SHP77 (cell line): ENCODE data around the gene CSGALNACT2.

ENCODE experiments used
- DNase-seq, 2 experiments: peaks; one replicate each; lab custom pipeline; 2025; lab: John Stamatoyannopoulos, UW

CSGALNACT2 gene

DNA sequence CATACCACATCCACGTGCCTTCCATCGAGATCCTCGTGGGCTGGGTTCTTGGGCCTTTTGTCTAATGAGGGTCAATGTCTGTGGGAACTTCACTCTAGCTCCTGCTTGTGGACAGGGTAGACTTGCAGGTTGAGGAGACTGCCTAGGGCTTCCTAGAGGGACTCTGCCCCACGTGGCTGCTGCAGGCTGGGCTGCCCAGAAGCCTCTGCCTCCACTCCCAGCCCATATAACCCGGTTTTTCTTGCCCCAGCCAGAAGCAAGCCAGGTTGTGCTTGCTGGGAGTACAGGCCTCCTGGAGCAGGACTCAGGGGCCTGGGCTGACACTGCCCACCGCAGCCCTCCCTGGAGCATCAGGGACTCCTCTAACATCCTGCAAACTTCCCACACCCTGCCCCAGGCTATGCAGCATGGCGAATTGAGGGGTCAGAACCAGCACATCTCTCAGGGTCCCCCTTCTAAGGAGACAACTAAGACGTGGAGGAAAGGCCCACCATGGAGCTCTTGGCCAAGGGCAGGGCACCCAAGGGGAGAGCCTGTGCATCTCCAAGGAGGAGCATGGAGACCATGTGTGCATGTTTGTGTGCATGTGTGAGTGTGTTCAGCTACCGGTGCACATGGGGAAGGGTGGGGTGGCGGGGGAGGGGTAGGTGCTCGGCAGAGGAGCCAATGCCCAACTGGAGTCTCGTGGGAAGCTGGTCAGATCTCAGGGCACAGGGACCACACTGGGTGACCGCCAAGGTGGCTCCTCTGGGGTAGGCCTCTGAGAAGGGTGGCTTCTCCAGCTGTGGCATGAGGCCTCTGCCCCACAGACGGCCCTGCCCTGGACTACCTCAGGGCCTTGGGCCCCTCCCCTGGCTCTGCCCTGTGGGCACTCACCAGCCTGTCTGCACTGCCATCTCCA is 66.0 kb downstream of the CSGALNACT2 start:
- peak in 1 of 2 experiments; percentile 10 for DNase-seq

- DNase-seq, result peak; percentile 54 to 80
Observed at GRCh38 chr10:43204943-43205671, 66.9 kb downstream of the CSGALNACT2 start.

DNA sequence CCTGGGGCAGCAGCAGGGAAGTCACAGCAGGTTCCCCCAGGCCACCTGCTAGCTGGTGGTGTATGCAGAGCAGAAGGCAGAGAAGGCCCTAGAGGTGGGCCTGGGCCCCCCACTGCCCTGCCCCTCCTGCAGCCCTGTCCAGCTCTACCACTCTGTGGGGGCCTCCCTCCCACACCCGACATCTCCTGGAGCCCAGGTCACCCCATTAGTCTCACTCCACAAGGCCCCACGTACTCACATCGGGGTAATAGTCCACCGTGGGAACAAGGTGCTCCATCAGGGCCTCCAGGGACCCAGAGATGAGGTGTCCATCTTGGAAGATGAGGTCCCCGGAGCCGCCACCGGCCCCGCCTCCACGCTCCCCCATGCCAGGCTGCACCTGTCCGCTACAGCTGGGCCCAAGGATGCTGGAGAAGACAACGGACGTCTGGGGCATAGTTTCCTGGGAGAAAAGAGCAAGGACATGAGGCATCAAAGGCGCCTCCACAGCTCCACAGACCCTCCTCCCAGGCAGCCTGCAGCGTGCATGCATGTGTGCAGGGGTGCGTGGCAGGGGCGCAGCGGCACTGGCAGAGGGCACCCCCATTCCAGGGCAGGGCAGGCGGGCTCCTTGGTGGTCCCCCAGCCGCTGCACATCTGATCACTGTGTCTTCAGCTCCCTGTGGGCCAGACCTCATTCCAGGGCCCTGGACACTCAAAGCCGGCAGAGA is 67.6 kb downstream of the CSGALNACT2 start:
- DNase-seq, result no peak

GRCh38 chr10:43206391-43207235 is 68.4 kb downstream of the CSGALNACT2 start:
- DNase-seq, result no peak

GRCh38 chr10:43208147-43209073 is 70.2 kb downstream of the CSGALNACT2 start:
- no peak for DNase-seq

- peak in 1 of 2 experiments; percentile 6 for DNase-seq
Observed at GRCh38 chr10:43209074-43209455, 70.8 kb downstream of the CSGALNACT2 start.

DNA sequence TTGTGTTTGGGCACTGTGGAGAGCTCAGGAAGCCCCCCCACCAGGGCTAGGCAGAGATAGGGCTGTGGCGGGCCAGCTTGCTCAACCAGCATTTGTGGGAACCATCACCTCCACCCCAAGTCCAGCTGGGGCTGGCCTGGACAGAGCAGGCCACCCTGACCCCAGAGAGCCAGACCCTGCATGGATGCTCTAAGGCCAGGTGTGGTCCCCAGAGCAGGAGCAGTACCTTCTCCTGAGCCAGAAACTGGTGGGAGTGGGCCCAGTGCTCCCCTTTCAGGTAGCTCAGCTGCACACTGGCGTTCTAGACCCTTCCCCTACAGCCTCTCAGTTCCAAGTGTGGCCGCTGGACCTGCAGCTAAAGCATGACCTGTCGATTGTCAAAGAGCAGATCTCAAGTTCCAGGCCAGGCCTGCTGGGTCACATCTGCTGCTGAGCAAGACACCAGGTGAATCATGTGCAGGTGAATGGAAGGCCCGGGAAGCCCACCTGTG is 71.5 kb downstream of the CSGALNACT2 start:
- no peak for DNase-seq

- DNase-seq, result no peak
Observed at GRCh38 chr10:43210556-43210955, 72.3 kb downstream of the CSGALNACT2 start.

GRCh38 chr10:43211030-43211429 is 72.8 kb downstream of the CSGALNACT2 start:
- DNase-seq, result no peak

- DNase-seq, result no peak
Observed at GRCh38 chr10:43211431-43212042, 73.3 kb downstream of the CSGALNACT2 start.

DNA sequence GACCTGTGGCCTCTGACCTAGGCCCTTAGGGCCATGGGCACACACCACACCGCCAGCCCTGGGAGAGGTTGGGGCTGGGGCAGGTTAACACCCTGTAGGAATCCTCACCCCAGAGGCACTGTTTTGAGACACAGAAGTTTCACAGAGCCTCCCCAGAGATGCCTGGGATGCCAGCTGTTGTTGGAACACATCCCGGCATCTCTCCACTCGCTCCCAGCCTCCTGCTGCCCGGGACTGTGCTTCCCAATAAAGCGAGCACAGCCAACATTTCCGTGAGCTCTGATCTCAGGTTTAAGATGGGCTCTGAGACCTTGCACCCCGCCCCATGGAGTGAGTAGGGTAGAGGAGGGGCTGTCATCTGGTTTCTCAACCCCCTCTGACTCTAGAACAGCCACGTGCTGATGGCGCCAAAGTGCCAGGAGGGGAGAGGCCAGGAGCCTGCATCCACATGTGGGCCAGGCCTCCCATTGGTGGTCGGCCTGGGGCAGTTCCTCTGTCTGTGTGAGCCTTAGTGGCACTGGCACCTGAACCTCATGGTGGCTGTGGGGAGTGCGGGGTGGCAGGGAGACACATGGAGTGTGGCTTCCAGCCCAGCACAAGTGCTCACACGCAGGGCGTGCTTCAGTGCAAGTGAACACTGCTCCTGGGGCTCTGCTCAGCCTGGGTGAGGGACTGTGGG is 73.9 kb downstream of the CSGALNACT2 start:
- DNase-seq, result no peak

- no peak for DNase-seq
Observed at GRCh38 chr10:43214071-43214955, 76.1 kb downstream of the CSGALNACT2 start.

DNA sequence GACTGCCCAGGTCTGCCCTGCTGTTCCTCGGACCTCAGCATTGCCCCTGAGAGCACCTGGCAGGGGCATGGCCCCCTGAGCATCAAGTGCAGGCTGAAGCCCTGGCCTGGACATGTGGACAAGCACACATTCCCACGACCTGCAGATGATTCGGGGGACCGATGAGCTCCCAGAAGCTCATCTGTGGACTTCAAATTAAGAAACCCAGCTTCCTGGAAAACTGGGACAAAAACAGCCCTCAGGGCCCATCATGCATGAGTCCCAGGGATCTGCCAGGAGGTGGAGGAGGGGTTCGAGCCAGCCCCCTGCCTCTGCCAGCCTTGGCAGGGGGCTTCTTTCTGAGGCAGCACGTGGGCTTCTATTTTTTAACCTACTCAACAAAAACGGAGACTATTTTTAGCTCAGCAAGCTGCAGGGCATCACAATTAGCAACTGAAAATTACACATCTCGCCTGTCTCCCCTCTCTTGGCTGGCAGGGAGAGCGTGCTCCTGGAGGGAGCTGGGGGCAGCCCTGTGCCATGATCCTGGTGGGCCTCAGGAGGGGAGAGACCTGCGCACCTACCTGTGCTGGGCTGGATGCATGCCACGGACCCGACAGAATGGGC is 76.8 kb downstream of the CSGALNACT2 start:
- no peak for DNase-seq

DNA sequence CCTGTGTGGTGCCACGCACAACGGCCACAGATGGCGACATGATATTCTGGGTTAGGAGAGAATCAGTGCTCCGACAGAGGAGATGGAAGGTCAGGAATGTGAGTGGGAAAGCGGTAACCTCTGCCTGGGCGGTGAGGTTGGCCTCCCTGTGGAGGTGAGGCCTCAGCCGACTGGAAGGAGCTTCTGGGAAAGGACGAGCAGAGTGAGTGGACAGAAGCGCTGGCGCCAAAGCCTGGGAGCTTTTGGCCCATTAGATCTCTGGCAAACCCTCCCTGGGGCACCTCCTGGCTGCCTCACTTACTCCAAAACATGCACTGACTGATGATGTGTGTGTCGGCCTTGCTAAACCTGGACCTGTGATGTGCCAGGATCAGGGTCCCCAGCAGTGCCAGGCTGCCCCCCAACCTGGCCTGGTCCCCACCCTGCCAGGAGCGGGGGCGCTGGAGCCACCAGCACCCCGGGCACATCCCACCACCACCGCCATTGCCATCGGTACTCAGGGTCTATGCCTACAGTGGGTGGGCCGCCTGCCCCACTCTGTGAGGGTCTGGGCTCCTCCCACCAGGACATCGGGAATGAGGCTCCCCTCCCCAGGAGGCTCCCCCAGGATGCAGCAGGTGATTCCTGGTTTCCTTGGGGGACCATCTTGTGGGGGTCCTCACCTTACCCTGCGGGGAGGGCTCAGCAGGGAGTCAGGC is 77.7 kb downstream of the CSGALNACT2 start:
- no peak for DNase-seq

GRCh38 chr10:43216931-43217562 is 78.8 kb downstream of the CSGALNACT2 start:
- DNase-seq, result no peak

DNA sequence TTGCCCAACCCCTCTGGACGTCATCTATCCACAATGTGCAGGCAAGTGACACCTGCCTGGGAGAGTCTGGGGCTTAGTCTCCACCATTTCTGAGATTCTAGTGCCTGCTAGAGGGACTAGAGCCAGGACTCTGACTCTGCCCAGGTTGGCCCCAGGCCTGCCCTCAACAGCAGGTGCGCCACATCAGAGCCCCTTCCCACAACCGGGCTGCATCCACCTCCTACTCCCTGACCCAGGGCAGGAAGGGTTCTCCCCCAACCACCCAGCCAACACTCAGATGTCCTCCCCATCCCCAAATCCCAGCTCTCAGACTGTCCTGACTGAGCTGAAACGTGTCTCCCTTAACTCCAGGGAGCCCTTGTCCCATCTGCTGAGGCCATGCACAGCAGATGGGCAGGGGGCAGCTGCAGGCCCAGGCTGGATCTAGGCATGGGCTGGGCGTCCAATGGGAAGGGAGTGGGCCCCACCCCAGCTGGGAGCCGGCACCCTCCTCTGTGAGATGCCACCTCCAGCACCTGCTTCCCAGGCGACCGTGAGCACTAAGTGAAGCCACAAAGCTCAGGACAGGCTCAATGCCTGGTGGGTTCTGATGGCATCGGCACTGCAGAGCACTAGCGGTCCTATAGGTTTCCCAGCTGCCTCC is 79.4 kb downstream of the CSGALNACT2 start:
- DNase-seq, result peak in 1 of 2 experiments; percentile 8
